Pancreas (tissue), 10 donors: ENCODE results near the gene ZNF14. TPM values are rescaled to one million over a fixed set of nuclear protein-coding genes. Genes with fewer than 3 reads are reported as not detected.
A peak's percentile ranks its signal among the peaks of the same experiment; 100 is the strongest.
"Not testable (repeated sequence)": the region's sequence is repeated elsewhere in the genome, so short reads cannot be mapped to it uniquely, and the experiment has no call there.

Experiments used
- ATAC-seq, 4 donors: fragments of 200-7000 bp; cut with Tn5 transposase; one replicate each; pipeline versions ENCODE4 v1.8.0 to v1.9.1; 2020; ENCODE audit warnings: mild to moderate bottlenecking in 4 of 4, moderate library complexity in 4 of 4
- DNase-seq, 6 donors: peaks; one replicate each; pipeline ENCODE4 v3.0.0-alpha.2; 2020
- FAIRE-seq: peaks from 2 replicates; lab custom pipeline; 2012; peaks lifted over from hg19 to GRCh38; lab: Jason Lieb, UNC
- H3K27ac ChIP-seq, 4 donors: fragments of 200-600 bp; sonication (generic); 1 replicate in 3 of 4; 2 replicates in 1 of 4; pipeline versions ENCODE4 v1.5.0 to v1.8.0; 2020
- H3K27me3 ChIP-seq, 4 donors: fragments of 200-600 bp; one replicate each; pipeline ENCODE4 v1.8.0; 2021
- H3K36me3 ChIP-seq, 3 donors: fragments of 200-600 bp; sonication (generic) in 1 of 3; one replicate each; pipeline versions ENCODE4 v1.5.0 to v1.8.0; 2020 to 2021
- H3K4me1 ChIP-seq, 3 donors: fragments of 200-600 bp; one replicate each; pipeline ENCODE4 v1.8.0; 2021
- H3K4me3 ChIP-seq, 4 donors: fragments of 200-600 bp; sonication (generic) in 2 of 4; one replicate each; pipeline versions ENCODE4 v1.5.0 to v1.8.0; 2020 to 2021
- H3K9me3 ChIP-seq, 4 donors: fragments of 200-600 bp; one replicate each; pipeline ENCODE4 v1.8.0; 2021
- CTCF ChIP-seq, 4 donors: fragments of 200-600 bp; sonication (generic) in 3 of 4; IDR thresholded peaks; one replicate each; pipeline versions ENCODE4 v1.5.0 to v1.8.0; 2021; ENCODE audit warnings: antibody characterized with exemption in 4 of 4
- WGBS, 2 donors: extraction: QIAGEN DNeasy Blood & Tissue Kit; methylation state at CpG; one replicate each; pipeline ENCODE4 v1.1.7; 2013; 5-methylcytosine and 5-hydroxymethylcytosine counted together
- intact Hi-C, 3 donors: fragments of 100-400 bp; cut with DNase I; formaldehyde crosslinking; loops; one replicate each; pipeline versions ENCODE4 v1.11.1 to v1.14.2; 2022
- polyA plus RNA-seq, 2 donors: library from polyadenylated mRNA; stranded (reverse); fragments of 200-250 nt; gene quantifications; one replicate each; pipeline ENCODE4 v1.2.3, GENCODE V29; 2013
- total RNA-seq, 6 donors: library from RNA; stranded (reverse); fragmentation: NEBNext Ultra II Directional in 4 of 6; extraction: Animal tissue kit (Norgen Biotek cat#: 25700) in 4 of 6; gene quantifications; one replicate each; pipeline versions ENCODE4 v1.2.1 to v1.2.4, GENCODE V29; 2021 to 2023
- donor health status: healthy with polysubstance abuse.
- donor health status: DM: no; HTN: no; CAD: no; lungs with moderate emphysema.
- donor health status: DM: no; HTN: no; CAD: no.
- donor health status: control.
- donor health status: control.
- donor health status: Bipolar disorder and iron deficiency.
- donor health status: DM: yes; HTN: yes; CAD: no.
- donor health status: DM: no; HTN: no; CAD: no.
- donor health status: DM: no; HTN: no; CAD: no.
- donor health status: DM: yes; HTN: yes; CAD: no.

The ZNF14 gene
- total and polyA plus RNA-seq, 8 donors = 2.0 to 4.5 (median 3.1) TPM

GRCh38 chr19:19687090-19687489, 45.8 kb downstream of the ZNF14 start:
- Histone ChIP-seq H3K27me3 (no peaks in the 10 kb centered on the region), H3K4me3 (no peak overlapping the region), H3K27ac (no peak overlapping the region), H3K9me3 (no peaks in the 10 kb centered on the region), H3K36me3 (no peaks in the 10 kb centered on the region), H3K4me1 (no peaks in the 10 kb centered on the region)
- intact Hi-C loops = no loop called here
- ATAC-seq (peak in 1 of 4 donors; percentile 44), FAIRE-seq (no peak), DNase-seq (no peak)
- no peak for TF ChIP-seq CTCF (IDR thresholded peaks at IDR 0.05)
- 94 to 96% methylated on average over 3 of the region's 3 CpGs for WGBS, 2 donors

GRCh38 chr19:19686580-19686979, 46.3 kb downstream of the ZNF14 start:
- DNase-seq (no peak), FAIRE-seq (no peak), ATAC-seq (no peak)
- Histone ChIP-seq H3K4me1 (no peaks in the 10 kb centered on the region), H3K9me3 (no peaks in the 10 kb centered on the region), H3K27ac (no peak overlapping the region), H3K27me3 (no peaks in the 10 kb centered on the region), H3K4me3 (no peak overlapping the region), H3K36me3 (no peaks in the 10 kb centered on the region)
- intact Hi-C loops = no loop called here
- no peak for TF ChIP-seq CTCF (IDR thresholded peaks at IDR 0.05)
- WGBS, 2 donors = 94 to 96% methylated on average over 6 of the region's 6 CpGs

GRCh38 chr19:19686119-19686518, 46.8 kb downstream of the ZNF14 start:
- 98 to 99% methylated on average over 15 of the region's 15 CpGs for WGBS, 2 donors

GRCh38 chr19:19679176-19680073, 53.5 kb downstream of the ZNF14 start:
- H3K9me3 ChIP-seq = no peaks in the 10 kb centered on the region
- 98% methylated on average over 20 of the region's 20 CpGs for WGBS, 2 donors
- FAIRE-seq (no peak), ATAC-seq (no peak), DNase-seq (no peak)
- intact Hi-C loops = no loop called here
- H3K27me3 ChIP-seq = no peaks in the 10 kb centered on the region
- no peaks in the 10 kb centered on the region for H3K4me1 ChIP-seq
- peaks cover 0 to 21% (median 6%) of the 10 kb centered on the region in 3 donors for H3K36me3 ChIP-seq
- H3K27ac ChIP-seq = no peak overlapping the region
- TF ChIP-seq CTCF (IDR thresholded peaks at IDR 0.05) = no peak
- no peak overlapping the region for H3K4me3 ChIP-seq

More at GRCh38 chr19:19686119-19686518, 46.8 kb downstream of the ZNF14 start:
- H3K4me1 ChIP-seq, H3K9me3 ChIP-seq, H3K36me3 ChIP-seq, H3K27ac ChIP-seq, H3K4me3 ChIP-seq, FAIRE-seq, intact Hi-C loops, H3K27me3 ChIP-seq, DNase-seq, ATAC-seq: not testable (repeated sequence)

- 93 to 96% methylated on average over 7 of the region's 7 CpGs for WGBS, 2 donors
- Histone ChIP-seq H3K4me1 (no peaks in the 10 kb centered on the region), H3K9me3 (no peaks in the 10 kb centered on the region), H3K4me3 (no peak overlapping the region), H3K27me3 (no peaks in the 10 kb centered on the region), H3K27ac (no peak overlapping the region), H3K36me3 (peaks cover 0 to 21% (median 6%) of the 10 kb centered on the region in 3 donors)
- DNase-seq (no peak), ATAC-seq (no peak), FAIRE-seq (no peak)
- intact Hi-C loops = no loop called here
- TF ChIP-seq CTCF (IDR thresholded peaks at IDR 0.05) = no peak
Observed at GRCh38 chr19:19677579-19677978, 55.3 kb downstream of the ZNF14 start.
